Measurements from ENCODE around the gene DERA. TPM values are rescaled to one million over a fixed set of nuclear protein-coding genes. Genes with fewer than 3 reads are reported as not detected.

DERA gene
- total and polyA plus RNA-seq, 2 of the 8 experiments (the other 6 are each of a cell fraction or from before 2014, with no cell fraction given): 13.1 to 17.1 TPM

DNA sequence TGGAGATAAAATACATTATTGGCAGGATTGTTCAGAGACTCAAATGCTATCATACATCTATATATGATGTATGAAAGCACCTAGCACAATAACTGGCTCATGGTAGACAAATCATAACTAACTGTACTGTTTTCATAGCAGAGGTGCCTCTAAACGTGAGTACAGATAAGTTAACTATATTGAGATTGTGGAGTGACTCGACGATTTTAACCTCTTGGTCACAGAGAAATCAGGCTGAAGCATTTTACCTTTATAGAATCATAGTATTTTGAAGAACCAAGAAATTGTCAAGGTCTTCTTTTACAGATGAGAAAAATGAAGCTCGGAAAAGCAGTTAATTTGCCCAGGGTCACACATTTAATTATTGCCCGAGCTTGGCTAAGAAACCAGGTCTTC, 666 bp upstream of the DERA start:
- Histone ChIP-seq H3K4ac (replicated peaks; ENCODE audit: insufficient read length, low read depth, low read length) (no peak overlapping the region), H2BK120ac (replicated peaks; ENCODE audit: low read depth, low read length) (no peak overlapping the region), H4K5ac (ENCODE audit: insufficient read length, low read depth, low read length) (no peak overlapping the region), H3K4me3 (ENCODE audit: extremely low read depth in 1 of 4, insufficient read depth in 2 of 4, low read depth in 3 of 4, low read length in 4 of 4) (peak overlapping the region in 3 of 4 experiments; percentile 67 to 88 (median 81); a peak in 6 of 8 replicates), H3K14ac (ENCODE audit: insufficient read length) (no peak overlapping the region), H2BK15ac (ENCODE audit: low read length) (no peak overlapping the region), H3K27me3 (replicated peaks in 1 of 4; ENCODE audit: control insufficient read depth in 3 of 4, extremely low read depth in 1 of 4, insufficient read depth in 3 of 4, low read length in 3 of 4) (no peaks in the 10 kb centered on the region), H2BK20ac (ENCODE audit: low read length) (no peak overlapping the region), H3K18ac (ENCODE audit: extremely low read depth, low read length) (no peak overlapping the region), H3K4me1 (replicated peaks in 1 of 4; ENCODE audit: control insufficient read depth in 3 of 4, insufficient read depth in 4 of 4, low read length in 3 of 4) (no peaks in the 10 kb centered on the region; a peak in 1 of 7 replicates), H3K9ac (replicated peaks in 1 of 4; ENCODE audit: extremely low read depth in 1 of 4, low read depth in 3 of 4, low read length in 3 of 4) (peak overlapping the region in 1 of 4 experiments; percentile 37; a peak in 1 of 7 replicates), H4K91ac (replicated peaks; ENCODE audit: insufficient read length, low read length) (no peak overlapping the region), H4K20me1 (replicated peaks in 1 of 2; ENCODE audit: control insufficient read depth in 1 of 2, insufficient read depth in 2 of 2, low read length in 2 of 2) (no peaks in the 10 kb centered on the region), H3K4me2 (ENCODE audit: insufficient read depth in 1 of 2, low read depth in 2 of 2, low read length in 2 of 2) (peak overlapping the region; percentile 67 to 72), H3K9me3 (ENCODE audit: insufficient read depth in 2 of 2, low read depth in 1 of 2, low read length in 1 of 2) (no peaks in the 10 kb centered on the region), H2BK5ac (ENCODE audit: low read depth, low read length) (no peak overlapping the region), H3K23ac (ENCODE audit: insufficient read length) (no peak overlapping the region), H3K79me1 (ENCODE audit: low read depth, low read length) (no peaks in the 10 kb centered on the region; the same call in 1 of the 2 replicates), H2AK5ac (ENCODE audit: low read depth, low read length) (no peak overlapping the region), H3K56ac (replicated peaks; ENCODE audit: insufficient read length, low read depth, low read length) (no peak overlapping the region), H3K36me3 (ENCODE audit: control insufficient read depth in 2 of 4, insufficient read depth in 4 of 4, low read length in 3 of 4) (peaks cover 0 to 2% (median 0%) of the 10 kb centered on the region in 4 experiments; a peak in 3 of 8 replicates), H3K79me2 (ENCODE audit: control insufficient read depth in 1 of 2, insufficient read depth in 2 of 2, low read length in 2 of 2) (peaks cover 0 to 3% of the 10 kb centered on the region in 2 experiments; a peak in 1 of 4 replicates), H3K23me2 (ENCODE audit: low read depth, low read length) (0 out of 2 replicates have a peak, but pooled peaks cover 3% of the 10 kb centered on the region), H2BK12ac (ENCODE audit: low read depth, low read length) (no peak overlapping the region), H3K27ac (ENCODE audit: low read depth, low read length) (no peak overlapping the region), H4K8ac (ENCODE audit: extremely low read depth, insufficient read depth, low read length) (no peak overlapping the region), H2AFZ (ENCODE audit: low read length) (0 out of 2 replicates have a peak overlapping the region, but pooled peaks have one; percentile 64)
- ChIA-PET CTCF (ENCODE audit: partially characterized antibody) (interaction anchor here (0.7 to 2.9 kb wide), 11 partner anchors 9 to 211 kb away, joined by 3 to 11 read pairs (median 3); partner anchors contain the start of gene EPS8), POLR2A (ENCODE audit: partially characterized antibody) (interaction anchor here (0.9 to 2.6 kb wide), 11 partner anchors 9 to 122 kb away, joined by 3 to 20 read pairs (median 4); partner anchors contain the start of genes EPS8 and STRAP)
- DNase-seq (ENCODE audit: low read depth in 1 of 2, low spot score in 2 of 2) (no peak), FAIRE-seq (peak; percentile 78)
- TF ChIP-seq CHD1 (IDR thresholded peaks at IDR 0.05; ENCODE audit: low read depth, low read length) (no peak), RAD21 (IDR thresholded peaks at IDR 0.05 in 1 of 2, conservative IDR thresholded peaks at IDR 0.05 in 1 of 2; ENCODE audit: low read depth in 2 of 2, low read length in 2 of 2) (no peak), MAFK (IDR thresholded peaks at IDR 0.05; ENCODE audit: low read depth, low read length) (no peak), CBX5 (IDR thresholded peaks at IDR 0.05; ENCODE audit: low read depth, low read length) (no peak), SRF (IDR thresholded peaks at IDR 0.05; ENCODE audit: low read depth, low read length) (no peak), GABPA (IDR thresholded peaks at IDR 0.05; ENCODE audit: borderline replicate concordance, insufficient read depth, low read length) (no peak)
- 83% methylated on average over 5 of the region's 5 CpGs; no CpG with 5 or more reads in 1 of the 2 experiments for WGBS, 2 experiments (ENCODE audit: extremely low coverage in 1 of 2, insufficient coverage in 1 of 2, insufficient read length in 1 of 2, insufficient replicate concordance in 2 of 2, low coverage in 1 of 2, low lambda C conversion rate in 2 of 2, missing lambda C conversion rate in 1 of 2)
